ENCODE data around the gene PNO1.

PNO1 gene

DNA sequence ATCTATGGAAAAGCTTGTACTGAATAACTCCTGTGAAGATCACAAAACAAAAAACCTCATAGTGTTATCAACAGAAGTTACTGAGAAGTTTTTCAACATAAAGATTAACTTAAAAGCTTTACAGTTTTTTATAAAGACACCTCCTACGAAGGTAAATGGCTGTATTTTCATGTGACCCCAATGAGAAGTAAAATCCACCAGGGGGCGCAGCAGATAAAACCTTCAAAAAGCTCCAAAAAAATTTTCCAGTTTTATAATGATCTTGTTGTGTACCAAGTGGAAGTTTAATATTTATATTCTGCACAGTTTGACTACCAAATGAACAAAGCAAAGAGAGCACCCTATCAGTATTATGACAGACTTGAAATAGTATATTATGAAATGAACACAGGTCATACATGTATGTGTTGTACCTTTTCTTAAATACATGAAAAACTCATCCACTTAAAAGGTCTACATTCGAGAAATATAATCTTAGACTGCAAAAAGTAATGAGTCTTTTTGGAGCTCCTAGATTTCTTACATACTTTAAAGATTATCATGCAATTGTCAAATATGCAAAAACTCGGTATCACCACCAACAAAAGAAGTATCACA lies 38.5 kb downstream of the PNO1 start:
- DNase-seq, result peak; percentile 59

DNA sequence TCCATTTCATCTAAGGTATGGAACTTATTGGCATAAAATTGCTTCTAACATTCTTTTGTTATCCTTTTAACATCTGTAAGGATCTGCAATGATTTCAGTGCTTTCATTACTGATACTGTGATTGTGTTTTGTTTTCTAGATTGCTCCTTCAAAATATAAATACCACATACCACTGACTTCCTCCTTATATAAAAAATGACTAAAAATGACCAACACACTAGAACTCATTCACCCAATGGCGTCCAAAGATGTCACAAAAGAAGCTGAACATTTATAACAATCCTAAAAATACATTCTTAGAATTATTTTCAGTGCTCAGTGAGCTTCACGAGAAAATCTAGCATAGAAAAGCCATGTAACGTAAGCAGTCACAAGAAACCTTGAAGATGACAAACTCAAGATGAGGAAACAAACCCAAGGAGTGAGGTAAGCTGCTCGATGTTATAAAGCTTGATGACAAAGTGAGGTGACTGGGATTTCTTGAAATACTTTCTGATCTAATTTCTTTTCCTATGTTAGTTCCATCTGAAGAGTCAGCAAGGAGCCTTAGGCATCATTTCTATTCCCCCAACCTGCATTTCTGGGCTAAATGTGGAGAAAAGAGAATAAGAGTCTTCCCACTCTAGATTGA lies 42.6 kb downstream of the PNO1 start:
- no peak for DNase-seq

DNA sequence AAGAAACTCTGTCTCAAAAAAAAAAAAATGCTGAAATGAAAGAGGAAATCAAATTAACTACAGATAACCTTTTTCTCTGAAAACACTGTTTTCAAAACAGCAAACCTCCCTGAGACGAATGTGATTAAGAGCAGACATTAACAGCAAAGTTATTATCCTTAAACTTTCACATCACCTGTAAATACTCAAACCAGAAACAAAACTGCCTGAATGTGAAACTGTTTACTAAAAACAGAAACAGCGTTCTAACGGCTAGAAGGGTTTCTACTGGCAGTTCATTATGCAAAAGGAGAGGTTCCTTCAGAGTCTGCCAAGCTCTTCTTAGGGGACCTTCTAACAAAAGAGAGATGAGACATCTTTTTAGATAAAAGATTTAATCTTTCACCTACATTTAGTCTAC lies 45.9 kb downstream of the PNO1 start:
- no peak for DNase-seq

DNA sequence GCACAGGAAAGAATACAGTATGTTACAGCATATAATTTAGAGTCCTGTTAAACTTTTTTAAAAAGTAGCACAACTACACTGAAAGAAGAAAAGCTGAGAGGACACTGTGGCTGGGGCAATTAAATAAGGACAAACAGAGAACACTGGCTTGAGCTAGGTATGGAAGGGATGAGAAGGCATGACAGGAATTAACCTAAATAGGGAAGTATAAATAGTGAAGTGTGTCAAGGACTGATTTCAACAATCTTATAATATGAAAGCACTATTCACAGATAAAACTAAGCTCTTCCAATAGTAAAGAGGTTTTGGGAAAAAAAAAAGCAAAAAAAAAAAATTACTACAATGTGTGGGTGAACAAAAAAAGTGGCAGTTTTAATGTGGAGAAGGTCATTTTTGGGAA lies 49.1 kb downstream of the PNO1 start:
- DNase-seq, result no peak

DNA sequence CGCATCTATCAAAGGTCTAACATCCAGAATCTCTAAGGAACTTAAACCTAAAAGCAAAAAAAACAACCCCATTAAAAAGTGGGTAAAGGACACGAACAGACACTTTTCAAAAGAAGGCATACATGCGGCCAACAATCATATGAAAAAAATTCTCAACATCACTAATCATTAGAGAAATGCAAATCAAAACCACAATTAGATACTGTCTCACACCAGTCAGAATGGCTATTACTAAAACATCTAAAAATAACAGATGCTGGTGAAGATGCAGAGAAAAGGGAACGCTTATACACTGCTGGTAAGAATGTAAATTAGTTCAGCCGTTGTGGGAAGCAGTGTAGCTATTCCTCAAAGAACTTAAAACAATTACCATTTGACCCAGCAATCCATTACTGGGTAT lies 56.7 kb downstream of the PNO1 start:
- DNase-seq, result no peak

DNA sequence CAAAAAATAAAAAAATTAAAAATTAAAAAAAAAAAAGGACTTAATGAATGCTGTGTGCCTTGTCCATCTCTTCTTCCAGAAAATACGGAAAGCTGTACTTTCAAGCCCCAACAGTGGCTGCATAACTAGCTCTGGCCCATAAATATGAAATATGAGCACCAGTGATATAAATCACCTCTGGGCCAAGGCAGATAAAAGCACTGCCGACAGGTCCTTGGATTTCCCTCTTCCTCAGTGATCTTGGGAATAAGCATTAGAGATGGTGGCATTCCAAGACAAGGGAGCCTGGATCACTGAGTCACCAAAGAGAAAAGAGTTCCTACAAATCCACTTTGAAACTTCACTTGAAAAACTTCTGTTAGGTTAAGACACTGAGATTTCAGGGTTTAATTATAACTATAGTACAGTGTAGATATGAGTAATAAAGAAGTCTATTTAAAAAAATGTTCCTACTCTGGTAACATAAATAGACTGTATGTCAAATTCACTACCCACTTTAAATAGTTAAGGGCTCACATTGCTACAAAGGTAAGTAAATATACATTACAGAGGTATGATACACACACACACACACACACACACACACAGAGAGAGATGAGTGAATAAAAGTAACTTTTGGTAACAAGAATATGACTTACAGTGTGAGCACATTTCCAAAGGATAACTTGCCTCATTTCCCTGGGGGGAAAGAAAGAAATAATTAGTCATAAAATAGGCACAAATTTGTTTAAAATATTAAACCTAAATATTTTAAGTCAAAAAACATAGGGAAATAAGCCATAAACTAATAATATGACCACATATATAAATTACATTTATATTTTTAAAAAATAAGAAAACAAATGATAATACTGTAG lies 59.0 kb downstream of the PNO1 start:
- no peak for DNase-seq

DNA sequence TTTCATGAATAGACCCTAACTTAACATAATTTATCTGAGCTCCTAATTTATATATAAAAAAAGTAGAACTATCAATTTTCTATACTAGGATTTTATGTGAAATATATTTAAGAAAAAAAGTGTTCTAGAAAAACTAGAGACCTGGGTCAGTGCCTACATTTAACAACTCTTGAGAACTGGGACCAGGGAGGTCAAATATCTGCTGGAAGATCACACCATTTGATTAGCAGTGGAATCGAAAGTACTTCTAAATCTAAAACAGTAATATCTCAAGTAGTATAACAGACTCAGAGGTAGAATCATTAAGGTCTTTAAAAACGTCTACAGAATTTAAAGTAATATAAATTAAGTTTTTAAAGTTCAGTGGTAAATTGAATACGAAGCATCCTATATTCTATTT lies 60.0 kb downstream of the PNO1 start:
- DNase-seq, result no peak

DNA sequence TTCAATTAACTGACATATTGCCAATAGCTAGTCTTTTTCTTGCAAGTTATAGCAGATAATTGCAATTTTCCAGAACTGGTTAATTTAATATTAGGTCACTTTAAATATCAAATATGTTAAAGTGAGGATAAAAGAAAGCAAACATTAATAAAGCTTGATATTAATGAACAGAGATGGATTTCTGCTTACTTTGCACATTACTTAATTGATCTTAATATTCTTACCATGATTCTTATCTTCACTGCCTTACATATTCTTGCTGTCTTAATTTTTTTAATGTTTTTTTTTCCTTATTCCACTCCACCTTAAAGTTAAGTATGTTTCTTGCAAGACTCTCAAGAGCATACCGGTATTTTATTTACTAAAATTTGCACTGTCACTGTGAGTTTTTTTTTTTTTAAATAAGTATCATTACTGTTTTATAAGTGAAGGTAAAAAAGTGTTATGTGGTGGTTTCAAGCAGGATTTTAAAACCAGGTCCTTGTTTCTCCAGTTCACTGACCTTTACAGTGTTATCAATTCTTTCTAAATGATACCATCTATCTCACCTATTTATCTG lies 60.7 kb downstream of the PNO1 start:
- DNase-seq, result no peak

DNA sequence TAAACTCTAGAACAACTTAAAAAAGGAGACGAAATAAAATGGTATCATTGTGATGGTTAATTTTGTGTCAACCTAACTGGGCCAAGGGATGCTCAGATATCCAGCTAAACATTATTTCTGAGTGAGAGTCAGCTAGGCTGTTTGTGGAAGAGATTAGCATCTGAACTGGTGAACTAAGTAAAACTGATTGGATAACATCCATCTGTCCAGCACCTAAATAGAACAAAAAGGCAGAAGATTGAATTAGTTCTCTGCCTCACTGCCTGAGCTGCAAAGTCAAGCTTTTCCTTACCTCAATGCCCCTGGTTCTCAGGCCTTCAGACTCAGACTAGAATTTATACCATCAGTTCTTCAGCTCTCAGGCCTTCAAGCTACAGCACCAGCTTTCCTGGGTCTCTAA lies 64.6 kb downstream of the PNO1 start:
- no peak for DNase-seq

DNA sequence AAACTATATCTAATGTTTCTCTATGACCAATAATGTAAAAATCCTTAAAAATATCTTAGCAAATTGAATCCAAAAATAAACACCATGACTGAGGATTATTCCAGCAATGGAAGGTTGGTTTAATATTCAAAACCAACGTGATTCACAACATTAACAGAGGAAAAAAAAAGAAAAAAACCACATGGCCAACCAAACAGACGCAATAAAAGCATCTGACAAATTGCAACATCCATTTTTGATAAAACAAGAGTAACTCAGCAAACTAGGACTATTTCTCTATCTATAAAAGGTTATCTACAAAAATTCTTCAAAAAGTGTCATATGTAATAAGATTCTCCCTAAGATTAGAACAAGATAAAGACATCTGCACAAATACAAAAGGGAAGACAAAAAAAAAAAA lies 65.7 kb downstream of the PNO1 start:
- DNase-seq, result no peak

DNA sequence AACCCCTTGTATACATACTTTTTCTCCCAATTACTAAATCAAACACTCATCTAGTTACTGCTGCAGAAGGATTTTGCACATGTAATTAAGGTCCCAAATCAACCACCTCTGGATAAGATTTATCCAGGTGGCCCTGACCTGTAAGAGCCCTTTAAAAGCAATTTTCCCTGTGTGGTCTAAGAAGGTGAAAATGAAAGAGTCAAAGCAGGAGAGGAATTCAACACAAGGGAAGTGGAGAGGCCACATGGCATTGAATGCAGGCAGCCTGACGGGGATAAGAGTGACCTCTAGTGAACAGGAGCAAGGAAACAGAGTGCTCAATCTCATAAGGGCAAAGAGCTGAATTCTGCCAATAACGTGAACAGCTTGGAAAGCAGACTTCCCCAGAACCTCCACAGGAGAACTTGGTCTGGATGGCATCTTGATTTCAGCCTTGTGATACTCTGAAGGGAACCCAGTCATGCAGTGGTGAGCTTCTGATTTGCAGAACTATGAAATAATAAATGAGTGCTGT lies 67.5 kb downstream of the PNO1 start:
- DNase-seq, result no peak
